ENCODE results near the gene FRMD5. TPM values are rescaled to one million over a fixed set of nuclear protein-coding genes. Genes with fewer than 3 reads are reported as not detected.

FRMD5 gene
- total RNA-seq, 1 experiment from 2014 or later = 27.2 TPM

GRCh38 chr15:43821505-43821904 lies 373.6 kb downstream of the FRMD5 start:
- Histone ChIP-seq H3K27me3 (ENCODE audit: insufficient read depth, low read length) (no peaks in the 10 kb centered on the region), H3K4me3 (replicated peaks in 1 of 2; ENCODE audit: low read depth in 1 of 2, low read length in 2 of 2) (no peak overlapping the region), H2AFZ (ENCODE audit: low read depth, low read length, poor library complexity, severe bottlenecking) (no peak overlapping the region), H3K4me1 (ENCODE audit: control insufficient read depth in 1 of 2, insufficient read depth in 2 of 2, low read length in 2 of 2) (peaks cover 15 to 25% of the 10 kb centered on the region in 2 experiments), H3K79me2 (ENCODE audit: insufficient read depth, low read length) (peaks cover 77% of the 10 kb centered on the region), H3K27ac (ENCODE audit: low read depth, low read length) (no peak overlapping the region), H3K36me3 (ENCODE audit: control insufficient read depth in 1 of 2, insufficient read depth in 2 of 2, low read length in 2 of 2) (peaks cover 12 to 16% of the 10 kb centered on the region in 2 experiments), H4K20me1 (ENCODE audit: insufficient read depth) (no peaks in the 10 kb centered on the region), H3K9ac (ENCODE audit: low read length) (no peak overlapping the region), H3K9me3 (ENCODE audit: control insufficient read depth in 1 of 2, insufficient read depth in 1 of 2, low read depth in 1 of 2, low read length in 2 of 2) (no peaks in the 10 kb centered on the region), H3K4me2 (ENCODE audit: low read length) (no peak overlapping the region), H3K9me2 (ENCODE audit: insufficient read depth) (no peaks in the 10 kb centered on the region)
- ATAC-seq (no peak), DNase-seq (ENCODE audit: low read depth, low spot score) (no peak)
- ChIA-PET POLR2A (no interaction called here), CTCF (interaction anchor here (0.5 kb wide), 1 partner anchor 44 kb away, joined by 6 read pairs; no protein-coding TSS in a partner anchor), RAD21 (ENCODE audit: low non-redundant PET in 1 of 2, low total read pairs in 2 of 2, uncharacterized antibody in 2 of 2, unreplicated experiment in 2 of 2) (no interaction called here)
- no peak for TF ChIP-seq SP1 (IDR thresholded peaks at IDR 0.05; ENCODE audit: low read depth)
- no peak for TF ChIP-seq CEBPB (IDR thresholded peaks at IDR 0.05; ENCODE audit: low read depth)
- no peak for TF ChIP-seq ZBTB33 (IDR thresholded peaks at IDR 0.05; ENCODE audit: extremely low read depth, insufficient replicate concordance, low read length)
- TF ChIP-seq POLR2A (IDR thresholded peaks at IDR 0.05; ENCODE audit: borderline replicate concordance, extremely low read depth, insufficient read depth, insufficient read length) = no peak
- TF ChIP-seq CTCF (IDR thresholded peaks at IDR 0.05 in 2 of 3, conservative IDR thresholded peaks at IDR 0.05 in 1 of 3; ENCODE audit: borderline replicate concordance in 1 of 3, insufficient read depth in 1 of 3, low read depth in 2 of 3, low read length in 2 of 3) = no peak
- no peak for TF ChIP-seq TCF7L2 (IDR thresholded peaks at IDR 0.05; ENCODE audit: borderline replicate concordance, extremely low read depth, insufficient read depth, insufficient read length)
- TF ChIP-seq POLR2AphosphoS5 (IDR thresholded peaks at IDR 0.05; ENCODE audit: low read depth, low read length) = no peak
- TF ChIP-seq ZNF274 (IDR thresholded peaks at IDR 0.05; ENCODE audit: low read depth, low read length) = no peak
- no peak for TF ChIP-seq CBX3 (IDR thresholded peaks at IDR 0.05; ENCODE audit: low read depth)
- intact Hi-C loops (cut with micrococcal nuclease) = no loop called here
- BruUV-seq (replicated peaks) = no TSS peak

Other genes starting within 250 kb of the FRMD5 start
- 77.8 TPM for gene GOLM2, start 93.4 kb upstream of the FRMD5 start, total RNA-seq (2021; ENCODE audit: unreplicated experiment)
- gene CTDSPL2, start 232.4 kb upstream of the FRMD5 start, total RNA-seq (2021; ENCODE audit: unreplicated experiment) = 56.0 TPM